ENCODE results near the gene COPS2. TPM values are rescaled to one million over a fixed set of nuclear protein-coding genes. Genes with fewer than 3 reads are reported as not detected.

COPS2 gene
- total RNA-seq, 4 donors from 2014 or later, result 55.2 to 69.4 (median 65.5) TPM

DNA sequence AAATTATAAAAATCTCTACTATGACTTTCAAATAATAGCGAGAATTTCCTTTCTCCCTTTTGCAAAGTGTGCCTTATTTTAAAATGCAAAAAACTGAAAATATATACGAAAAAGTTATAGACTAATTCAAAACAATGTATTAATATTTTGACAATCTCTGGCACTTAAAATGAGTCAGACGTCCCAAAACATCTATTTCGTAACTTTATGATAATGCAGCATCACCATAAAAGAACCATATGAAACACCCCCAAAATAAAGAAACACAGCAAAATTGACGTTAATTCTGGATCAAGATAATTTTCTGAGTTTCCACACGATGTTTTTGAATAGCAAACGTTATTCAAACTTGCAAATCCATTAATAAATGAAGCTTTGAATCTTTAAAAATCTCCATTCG, 1.0 kb downstream of the COPS2 start:
- Histone ChIP-seq H3K27me3 (no peaks in the 10 kb centered on the region), H3K36me3 (no peaks in the 10 kb centered on the region), H3K9me3 (no peaks in the 10 kb centered on the region), H3K27ac (replicated peaks in 1 of 4) (peak overlapping the region; percentile 88 to 93 (median 90)), H3K4me3 (peak overlapping the region; percentile 84 to 92 (median 87)), H3K4me1 (peaks cover 21 to 60% (median 55%) of the 10 kb centered on the region in 4 donors)
- TF ChIP-seq EP300 (IDR thresholded peaks at IDR 0.05) (no peak), POLR2A (IDR thresholded peaks at IDR 0.05; ENCODE audit: low read depth) (no peak)
- 23% methylated on average over 8 of the region's 8 CpGs for WGBS
- intact Hi-C loops (cut with DNase I), result no loop called here
- no peak for DNase-seq (ENCODE audit: extremely low spot score)

DNA sequence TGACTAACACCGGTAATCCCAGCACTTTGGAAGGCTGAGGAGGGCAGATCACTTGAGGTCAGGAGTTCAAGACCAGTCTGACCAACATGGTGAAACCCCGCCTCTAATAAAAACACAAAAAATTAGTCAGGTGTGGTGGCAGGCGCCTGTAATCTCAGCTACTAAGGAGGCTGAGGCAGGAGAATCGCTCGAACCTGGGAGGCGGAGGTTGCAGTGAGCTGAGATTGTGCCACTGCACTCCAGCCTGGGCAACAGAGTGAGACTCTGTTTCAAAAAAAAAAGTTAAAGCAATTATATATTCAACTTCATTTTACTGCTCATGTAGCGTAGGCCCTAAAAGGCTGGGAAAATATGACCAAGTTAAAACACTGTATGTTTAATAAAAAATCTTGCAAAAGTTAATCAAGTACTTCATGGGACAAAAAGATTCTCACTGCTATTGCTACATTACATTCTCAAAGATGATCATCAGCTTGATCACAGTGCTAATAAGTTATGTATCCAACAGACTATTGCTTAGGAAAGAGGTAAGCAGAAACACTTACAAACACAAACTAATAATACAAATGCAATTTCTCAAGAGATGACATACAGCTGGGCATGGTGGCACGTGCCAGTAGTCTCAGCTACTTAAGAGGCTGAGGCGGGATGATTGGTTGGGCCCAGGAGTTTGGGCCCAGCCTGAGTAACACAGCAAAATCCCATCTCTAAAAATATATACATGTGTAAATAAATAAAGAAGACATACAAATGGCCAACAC, 2.7 kb downstream of the COPS2 start:
- no peak for DNase-seq (ENCODE audit: extremely low spot score)
- H3K27ac ChIP-seq (replicated peaks in 1 of 4), result no peak overlapping the region
- no peak overlapping the region for H3K4me3 ChIP-seq
- H3K36me3 ChIP-seq, result no peaks in the 10 kb centered on the region
- no peaks in the 10 kb centered on the region for H3K27me3 ChIP-seq
- H3K4me1 ChIP-seq, result peaks cover 21 to 73% (median 68%) of the 10 kb centered on the region in 4 donors
- no peaks in the 10 kb centered on the region for H3K9me3 ChIP-seq
- WGBS, result 87% methylated on average over 9 of the region's 9 CpGs
- intact Hi-C loops (cut with DNase I), result no loop called here
- TF ChIP-seq EP300 (IDR thresholded peaks at IDR 0.05), result no peak
- TF ChIP-seq POLR2A (IDR thresholded peaks at IDR 0.05; ENCODE audit: low read depth), result no peak
- no peak for TF ChIP-seq POLR2AphosphoS5 (IDR thresholded peaks at IDR 0.05)
- TF ChIP-seq, protein P1, sequence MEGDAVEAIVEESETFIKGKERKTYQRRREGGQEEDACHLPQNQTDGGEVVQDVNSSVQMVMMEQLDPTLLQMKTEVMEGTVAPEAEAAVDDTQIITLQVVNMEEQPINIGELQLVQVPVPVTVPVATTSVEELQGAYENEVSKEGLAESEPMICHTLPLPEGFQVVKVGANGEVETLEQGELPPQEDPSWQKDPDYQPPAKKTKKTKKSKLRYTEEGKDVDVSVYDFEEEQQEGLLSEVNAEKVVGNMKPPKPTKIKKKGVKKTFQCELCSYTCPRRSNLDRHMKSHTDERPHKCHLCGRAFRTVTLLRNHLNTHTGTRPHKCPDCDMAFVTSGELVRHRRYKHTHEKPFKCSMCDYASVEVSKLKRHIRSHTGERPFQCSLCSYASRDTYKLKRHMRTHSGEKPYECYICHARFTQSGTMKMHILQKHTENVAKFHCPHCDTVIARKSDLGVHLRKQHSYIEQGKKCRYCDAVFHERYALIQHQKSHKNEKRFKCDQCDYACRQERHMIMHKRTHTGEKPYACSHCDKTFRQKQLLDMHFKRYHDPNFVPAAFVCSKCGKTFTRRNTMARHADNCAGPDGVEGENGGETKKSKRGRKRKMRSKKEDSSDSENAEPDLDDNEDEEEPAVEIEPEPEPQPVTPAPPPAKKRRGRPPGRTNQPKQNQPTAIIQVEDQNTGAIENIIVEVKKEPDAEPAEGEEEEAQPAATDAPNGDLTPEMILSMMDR (IDR thresholded peaks at IDR 0.05), result no peak

DNA sequence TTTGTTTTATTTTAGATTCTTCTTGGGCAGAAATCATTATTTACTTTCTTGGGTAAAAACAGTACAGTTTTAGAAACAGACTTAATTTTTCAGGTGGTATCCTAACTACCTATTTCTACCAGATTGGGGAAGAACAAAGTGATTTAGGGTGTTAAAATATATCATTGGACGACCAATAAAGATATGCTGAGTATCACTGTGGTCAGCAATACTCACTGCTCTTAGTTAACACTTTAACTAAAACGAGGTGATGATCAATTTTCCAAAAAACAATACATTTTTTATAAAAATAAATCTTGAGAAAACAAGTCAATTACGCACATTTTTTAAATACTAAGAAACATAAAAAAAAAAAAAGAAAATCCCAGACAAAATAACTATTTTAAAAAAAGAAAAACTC, 3.6 kb downstream of the COPS2 start:
- Histone ChIP-seq H3K27me3 (no peaks in the 10 kb centered on the region), H3K36me3 (no peaks in the 10 kb centered on the region), H3K4me3 (no peak overlapping the region), H3K4me1 (peaks cover 22 to 71% (median 68%) of the 10 kb centered on the region in 4 donors), H3K27ac (replicated peaks in 1 of 4) (no peak overlapping the region), H3K9me3 (no peaks in the 10 kb centered on the region)
- no peak for DNase-seq (ENCODE audit: extremely low spot score)
- 83% methylated on average over 3 of the region's 3 CpGs for WGBS
- TF ChIP-seq, protein P1 (IDR thresholded peaks at IDR 0.05), result no peak
- TF ChIP-seq EP300 (IDR thresholded peaks at IDR 0.05) (no peak), POLR2AphosphoS5 (IDR thresholded peaks at IDR 0.05) (no peak), POLR2A (IDR thresholded peaks at IDR 0.05; ENCODE audit: low read depth) (no peak)
- intact Hi-C loops (cut with DNase I), result no loop called here

DNA sequence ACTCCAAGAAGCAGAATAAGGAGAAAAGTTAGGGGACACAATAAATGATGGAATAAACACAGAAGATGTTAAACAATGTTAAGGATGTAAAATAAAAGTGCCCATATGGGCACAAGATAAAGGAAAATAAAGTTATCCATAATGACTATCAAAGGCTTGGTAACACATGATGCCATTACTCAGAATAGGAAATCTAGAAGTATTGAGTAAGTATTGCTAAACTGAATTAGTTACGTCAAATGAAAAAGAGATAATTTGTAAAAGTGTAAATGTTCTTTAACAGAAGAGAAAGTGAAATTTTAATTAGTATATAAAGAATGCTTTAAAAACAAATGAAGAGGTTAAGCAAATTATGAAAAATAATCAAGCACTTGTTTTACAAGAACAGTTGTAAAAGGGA, 6.7 kb downstream of the COPS2 start:
- intact Hi-C loops (cut with DNase I), result loop anchor here (5.0 kb wide), 1 partner anchor 286 kb away; no protein-coding TSS in a partner anchor
- TF ChIP-seq EP300 (IDR thresholded peaks at IDR 0.05) (no peak), POLR2AphosphoS5 (IDR thresholded peaks at IDR 0.05) (no peak), POLR2A (IDR thresholded peaks at IDR 0.05; ENCODE audit: low read depth) (no peak)
- TF ChIP-seq, protein P1 (IDR thresholded peaks at IDR 0.05), result no peak
- WGBS, result 79% methylated on average over 1 of the region's 1 CpG
- DNase-seq (ENCODE audit: extremely low spot score), result no peak
- Histone ChIP-seq H3K27ac (replicated peaks in 1 of 4) (no peak overlapping the region), H3K27me3 (no peaks in the 10 kb centered on the region), H3K36me3 (peaks cover under 1 to 8% (median 5%) of the 10 kb centered on the region in 4 donors), H3K4me1 (peaks cover 20 to 74% (median 70%) of the 10 kb centered on the region in 4 donors), H3K4me3 (no peak overlapping the region), H3K9me3 (no peaks in the 10 kb centered on the region)

DNA sequence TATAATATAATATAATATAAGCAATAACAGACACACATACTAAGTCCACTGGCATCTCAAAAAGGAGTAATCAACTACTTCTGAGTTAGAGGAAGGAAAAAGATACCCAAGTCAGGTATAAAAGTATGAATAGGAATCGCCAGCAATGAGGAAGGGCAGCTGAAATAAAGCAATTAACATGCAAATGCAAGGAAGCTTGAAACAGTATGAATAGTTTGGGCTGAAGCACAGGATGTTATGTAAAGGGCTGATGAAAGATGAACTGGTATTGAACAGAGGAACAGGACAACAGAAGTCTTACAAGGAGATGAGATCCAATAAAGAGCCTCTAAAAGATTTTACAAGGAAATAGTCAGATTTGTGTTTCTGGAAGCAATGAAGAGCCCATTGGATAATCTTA, 7.1 kb downstream of the COPS2 start:
- no peak overlapping the region for H3K4me3 ChIP-seq
- peaks cover 15 to 70% (median 66%) of the 10 kb centered on the region in 4 donors for H3K4me1 ChIP-seq
- H3K9me3 ChIP-seq, result no peaks in the 10 kb centered on the region
- no peak for DNase-seq (ENCODE audit: extremely low spot score)
- peaks cover 5 to 13% (median 9%) of the 10 kb centered on the region in 4 donors for H3K36me3 ChIP-seq
- TF ChIP-seq EP300 (IDR thresholded peaks at IDR 0.05) (no peak), POLR2A (IDR thresholded peaks at IDR 0.05; ENCODE audit: low read depth) (no peak), POLR2AphosphoS5 (IDR thresholded peaks at IDR 0.05) (no peak)
- TF ChIP-seq, protein P1 (IDR thresholded peaks at IDR 0.05), result no peak
- 58% methylated on average over 1 of the region's 1 CpG for WGBS
- H3K27ac ChIP-seq (replicated peaks in 1 of 4), result no peak overlapping the region
- H3K27me3 ChIP-seq, result no peaks in the 10 kb centered on the region
- intact Hi-C loops (cut with DNase I), result loop anchor here (5.0 kb wide), 1 partner anchor 286 kb away; no protein-coding TSS in a partner anchor
